ENCODE data around the gene ATP8B4.

- TF ChIP-seq, protein P1, sequence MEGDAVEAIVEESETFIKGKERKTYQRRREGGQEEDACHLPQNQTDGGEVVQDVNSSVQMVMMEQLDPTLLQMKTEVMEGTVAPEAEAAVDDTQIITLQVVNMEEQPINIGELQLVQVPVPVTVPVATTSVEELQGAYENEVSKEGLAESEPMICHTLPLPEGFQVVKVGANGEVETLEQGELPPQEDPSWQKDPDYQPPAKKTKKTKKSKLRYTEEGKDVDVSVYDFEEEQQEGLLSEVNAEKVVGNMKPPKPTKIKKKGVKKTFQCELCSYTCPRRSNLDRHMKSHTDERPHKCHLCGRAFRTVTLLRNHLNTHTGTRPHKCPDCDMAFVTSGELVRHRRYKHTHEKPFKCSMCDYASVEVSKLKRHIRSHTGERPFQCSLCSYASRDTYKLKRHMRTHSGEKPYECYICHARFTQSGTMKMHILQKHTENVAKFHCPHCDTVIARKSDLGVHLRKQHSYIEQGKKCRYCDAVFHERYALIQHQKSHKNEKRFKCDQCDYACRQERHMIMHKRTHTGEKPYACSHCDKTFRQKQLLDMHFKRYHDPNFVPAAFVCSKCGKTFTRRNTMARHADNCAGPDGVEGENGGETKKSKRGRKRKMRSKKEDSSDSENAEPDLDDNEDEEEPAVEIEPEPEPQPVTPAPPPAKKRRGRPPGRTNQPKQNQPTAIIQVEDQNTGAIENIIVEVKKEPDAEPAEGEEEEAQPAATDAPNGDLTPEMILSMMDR (IDR thresholded peaks at IDR 0.05) = no peak
- TF ChIP-seq POLR2AphosphoS5 (IDR thresholded peaks at IDR 0.05) (no peak), EP300 (IDR thresholded peaks at IDR 0.05) (no peak)
Observed at GRCh38 chr15:49827311-49827710, 291.7 kb downstream of the ATP8B4 start.
